ENCODE measurements around the gene VPS72. TPM values are rescaled to one million over a fixed set of nuclear protein-coding genes. Genes with fewer than 3 reads are reported as not detected.
A peak's percentile ranks its signal among the peaks of the same experiment; 100 is the strongest.

VPS72 gene, protein sequence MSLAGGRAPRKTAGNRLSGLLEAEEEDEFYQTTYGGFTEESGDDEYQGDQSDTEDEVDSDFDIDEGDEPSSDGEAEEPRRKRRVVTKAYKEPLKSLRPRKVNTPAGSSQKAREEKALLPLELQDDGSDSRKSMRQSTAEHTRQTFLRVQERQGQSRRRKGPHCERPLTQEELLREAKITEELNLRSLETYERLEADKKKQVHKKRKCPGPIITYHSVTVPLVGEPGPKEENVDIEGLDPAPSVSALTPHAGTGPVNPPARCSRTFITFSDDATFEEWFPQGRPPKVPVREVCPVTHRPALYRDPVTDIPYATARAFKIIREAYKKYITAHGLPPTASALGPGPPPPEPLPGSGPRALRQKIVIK
- total RNA-seq, result 10 to 100 TPM; 17.2 to 38.3 (median 29.7) TPM

DNA sequence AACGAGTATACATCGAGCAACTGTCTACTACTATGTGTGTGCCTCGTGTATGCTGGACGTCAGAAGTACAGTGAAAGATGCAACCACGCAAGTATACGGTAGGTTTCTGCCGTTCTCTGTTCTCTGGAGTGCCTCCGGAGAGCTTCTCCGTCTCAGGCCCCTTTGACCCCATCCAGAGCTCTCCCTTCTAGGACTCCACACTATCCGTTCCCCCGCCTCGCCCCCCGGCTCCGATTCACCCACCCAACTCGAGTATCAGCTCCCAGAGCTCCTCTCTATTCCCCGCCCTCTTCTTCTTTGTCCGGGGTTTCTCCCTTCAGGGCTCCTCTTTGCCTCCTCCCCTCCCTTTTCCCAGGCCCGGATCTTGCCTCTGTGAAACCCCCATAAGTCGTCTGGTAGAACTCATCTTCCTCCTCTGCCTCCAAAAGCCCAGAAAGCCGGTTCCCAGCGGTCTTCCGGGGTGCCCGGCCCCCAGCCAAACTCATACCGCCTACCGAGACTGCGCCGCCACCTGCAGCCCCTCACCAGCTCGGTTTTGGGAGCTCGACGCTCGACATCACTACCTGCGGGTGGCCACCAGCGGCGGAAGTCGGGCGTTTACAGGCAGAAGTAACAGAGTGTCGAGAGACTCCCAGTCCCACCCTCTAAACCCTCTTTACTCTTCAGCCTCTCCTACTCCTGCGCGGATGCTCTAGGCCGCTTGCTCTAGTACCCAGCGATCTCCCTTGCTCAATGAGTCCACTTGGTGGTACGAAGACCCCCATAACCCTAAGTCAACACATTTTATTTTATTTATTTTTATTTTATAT is at the start of gene VPS72:
VPS72 (minus strand) TSS at position 561 of the 809 bp plus-strand sequence; CDS start at position 485, 76 bp downstream.
- intact Hi-C loops (cut with DNase I), result no loop called here
- 0 to 1% methylated on average over 41 to 42 of the region's 42 CpGs for WGBS, 2 donors
- Histone ChIP-seq H3K36me3 (peaks cover 0 to 12% (median 6%) of the 10 kb centered on the region in 3 donors), H3K27ac (peak within 1 kb of the TSS; percentile 84 to 91 (median 90)), H3K4me3 (peak within 1 kb of the TSS; percentile 61 to 86 (median 78)), H3K4me1 (peaks cover 10 to 44% (median 31%) of the 10 kb centered on the region in 3 donors), H3K27me3 (no peaks in the 10 kb centered on the region), H3K9me3 (no peaks in the 10 kb centered on the region)
- peak; percentile 45 for DNase-seq
- peak in 3 of 4 donors; percentile 17 to 68 (median 55) for TF ChIP-seq POLR2A (IDR thresholded peaks at IDR 0.05)
- TF ChIP-seq, protein P1, sequence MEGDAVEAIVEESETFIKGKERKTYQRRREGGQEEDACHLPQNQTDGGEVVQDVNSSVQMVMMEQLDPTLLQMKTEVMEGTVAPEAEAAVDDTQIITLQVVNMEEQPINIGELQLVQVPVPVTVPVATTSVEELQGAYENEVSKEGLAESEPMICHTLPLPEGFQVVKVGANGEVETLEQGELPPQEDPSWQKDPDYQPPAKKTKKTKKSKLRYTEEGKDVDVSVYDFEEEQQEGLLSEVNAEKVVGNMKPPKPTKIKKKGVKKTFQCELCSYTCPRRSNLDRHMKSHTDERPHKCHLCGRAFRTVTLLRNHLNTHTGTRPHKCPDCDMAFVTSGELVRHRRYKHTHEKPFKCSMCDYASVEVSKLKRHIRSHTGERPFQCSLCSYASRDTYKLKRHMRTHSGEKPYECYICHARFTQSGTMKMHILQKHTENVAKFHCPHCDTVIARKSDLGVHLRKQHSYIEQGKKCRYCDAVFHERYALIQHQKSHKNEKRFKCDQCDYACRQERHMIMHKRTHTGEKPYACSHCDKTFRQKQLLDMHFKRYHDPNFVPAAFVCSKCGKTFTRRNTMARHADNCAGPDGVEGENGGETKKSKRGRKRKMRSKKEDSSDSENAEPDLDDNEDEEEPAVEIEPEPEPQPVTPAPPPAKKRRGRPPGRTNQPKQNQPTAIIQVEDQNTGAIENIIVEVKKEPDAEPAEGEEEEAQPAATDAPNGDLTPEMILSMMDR (IDR thresholded peaks at IDR 0.05), result peak in 5 of 6 experiments; percentile 26 to 56 (median 43)

DNA sequence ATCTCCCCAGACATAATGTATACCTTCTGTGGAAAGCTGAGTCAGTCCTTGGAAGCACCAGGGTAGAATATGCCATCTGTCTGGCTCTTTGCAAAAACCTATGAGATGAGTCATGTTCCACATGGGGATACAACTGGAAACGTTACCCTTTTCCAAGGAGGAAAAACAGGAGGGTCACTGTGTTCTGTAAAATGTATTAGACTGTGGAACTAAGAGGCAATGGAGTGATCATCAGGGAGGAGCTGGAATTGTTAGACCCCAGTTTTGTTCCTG is 48.4 kb upstream of the VPS72 start:
- TF ChIP-seq, protein P1 (IDR thresholded peaks at IDR 0.05), result no peak
- TF ChIP-seq POLR2A (IDR thresholded peaks at IDR 0.05), result no peak
- Histone ChIP-seq H3K4me1 (no peaks in the 10 kb centered on the region), H3K36me3 (peaks cover 26 to 100% (median 91%) of the 10 kb centered on the region in 3 donors), H3K27me3 (no peaks in the 10 kb centered on the region), H3K9me3 (no peaks in the 10 kb centered on the region), H3K27ac (no peak overlapping the region), H3K4me3 (no peak overlapping the region)
- no peak for DNase-seq
- WGBS, 2 donors, result 22 to 36% methylated on average over 1 of the region's 1 CpG
- intact Hi-C loops (cut with DNase I), result no loop called here

DNA sequence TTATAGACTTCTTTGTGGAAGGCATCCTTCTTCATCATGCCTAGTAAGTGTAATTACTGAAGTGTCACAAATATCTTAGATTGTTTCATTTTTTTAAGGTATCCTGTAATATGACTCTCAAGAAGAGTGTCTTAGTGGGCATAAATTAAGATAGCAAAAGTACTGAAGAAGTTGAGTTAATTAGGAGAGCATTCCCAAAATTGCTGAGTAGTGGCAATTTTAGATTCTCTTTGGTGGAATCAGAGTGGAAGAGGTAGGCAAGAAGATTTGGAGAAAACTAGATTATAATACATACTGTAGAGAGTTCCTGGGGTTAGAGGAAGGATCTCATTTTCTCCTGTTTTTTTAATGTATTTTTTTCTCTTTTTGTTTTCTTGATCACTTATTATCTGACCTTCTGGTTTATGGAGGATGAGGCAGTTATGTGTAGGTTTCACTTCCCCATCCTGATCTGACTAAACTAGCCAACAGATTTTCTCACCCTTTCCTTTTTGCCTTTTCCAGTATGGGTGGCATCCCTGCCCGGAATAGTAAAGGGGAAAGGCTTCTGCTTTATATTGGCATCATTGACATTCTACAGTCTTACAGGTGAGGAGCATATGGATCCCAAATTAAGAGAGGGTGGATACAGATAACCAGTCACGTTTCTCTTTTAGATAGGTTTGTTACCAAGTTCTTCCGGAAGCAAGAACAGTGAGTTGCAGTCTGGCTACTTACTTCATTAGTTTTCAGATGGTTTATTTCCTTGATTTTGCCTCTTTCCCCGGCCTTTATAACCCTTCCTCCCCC is 47.9 kb upstream of the VPS72 start:
- TF ChIP-seq POLR2A (IDR thresholded peaks at IDR 0.05), result no peak
- TF ChIP-seq, protein P1 (IDR thresholded peaks at IDR 0.05), result no peak
- DNase-seq, result no peak
- no peak overlapping the region for H3K27ac ChIP-seq
- intact Hi-C loops (cut with DNase I), result no loop called here
- H3K4me3 ChIP-seq, result no peak overlapping the region
- H3K36me3 ChIP-seq, result peaks cover 21 to 100% (median 91%) of the 10 kb centered on the region in 3 donors
- H3K27me3 ChIP-seq, result no peaks in the 10 kb centered on the region
- H3K4me1 ChIP-seq, result no peaks in the 10 kb centered on the region
- no peaks in the 10 kb centered on the region for H3K9me3 ChIP-seq
- WGBS, 2 donors, result 71 to 79% methylated on average over 4 of the region's 4 CpGs

DNA sequence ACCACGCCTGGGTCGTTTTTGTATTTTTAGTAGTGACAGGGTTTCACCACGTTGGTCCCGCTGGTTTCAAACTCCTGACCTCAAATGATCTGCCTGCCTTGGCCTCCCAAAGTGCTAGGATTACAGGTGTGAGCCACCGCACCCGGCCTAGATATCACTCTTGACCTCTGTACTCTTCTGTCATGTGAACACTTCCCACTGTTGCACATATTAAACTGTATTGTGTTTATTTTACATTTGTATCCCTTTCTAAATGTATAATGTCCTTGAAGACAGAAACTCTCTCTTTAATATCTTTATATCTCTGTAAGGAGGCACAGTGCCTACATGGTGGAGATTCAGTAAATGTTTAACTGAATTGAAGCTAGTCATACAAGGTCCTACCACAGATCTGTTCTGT is 45.2 kb upstream of the VPS72 start:
- no peak overlapping the region for H3K4me3 ChIP-seq
- H3K27me3 ChIP-seq, result no peaks in the 10 kb centered on the region
- H3K27ac ChIP-seq, result no peak overlapping the region
- intact Hi-C loops (cut with DNase I), result no loop called here
- H3K9me3 ChIP-seq, result no peaks in the 10 kb centered on the region
- 82 to 89% methylated on average over 6 of the region's 6 CpGs for WGBS, 2 donors
- TF ChIP-seq, protein P1 (IDR thresholded peaks at IDR 0.05), result no peak
- TF ChIP-seq POLR2A (IDR thresholded peaks at IDR 0.05), result no peak
- H3K36me3 ChIP-seq, result peaks cover 21 to 100% (median 90%) of the 10 kb centered on the region in 3 donors
- H3K4me1 ChIP-seq, result no peaks in the 10 kb centered on the region
- DNase-seq, result no peak

Measured in esophagus squamous epithelium (tissue), 5 donors.